ENCODE data around the gene MAMDC4.

Gene MAMDC4

DNA sequence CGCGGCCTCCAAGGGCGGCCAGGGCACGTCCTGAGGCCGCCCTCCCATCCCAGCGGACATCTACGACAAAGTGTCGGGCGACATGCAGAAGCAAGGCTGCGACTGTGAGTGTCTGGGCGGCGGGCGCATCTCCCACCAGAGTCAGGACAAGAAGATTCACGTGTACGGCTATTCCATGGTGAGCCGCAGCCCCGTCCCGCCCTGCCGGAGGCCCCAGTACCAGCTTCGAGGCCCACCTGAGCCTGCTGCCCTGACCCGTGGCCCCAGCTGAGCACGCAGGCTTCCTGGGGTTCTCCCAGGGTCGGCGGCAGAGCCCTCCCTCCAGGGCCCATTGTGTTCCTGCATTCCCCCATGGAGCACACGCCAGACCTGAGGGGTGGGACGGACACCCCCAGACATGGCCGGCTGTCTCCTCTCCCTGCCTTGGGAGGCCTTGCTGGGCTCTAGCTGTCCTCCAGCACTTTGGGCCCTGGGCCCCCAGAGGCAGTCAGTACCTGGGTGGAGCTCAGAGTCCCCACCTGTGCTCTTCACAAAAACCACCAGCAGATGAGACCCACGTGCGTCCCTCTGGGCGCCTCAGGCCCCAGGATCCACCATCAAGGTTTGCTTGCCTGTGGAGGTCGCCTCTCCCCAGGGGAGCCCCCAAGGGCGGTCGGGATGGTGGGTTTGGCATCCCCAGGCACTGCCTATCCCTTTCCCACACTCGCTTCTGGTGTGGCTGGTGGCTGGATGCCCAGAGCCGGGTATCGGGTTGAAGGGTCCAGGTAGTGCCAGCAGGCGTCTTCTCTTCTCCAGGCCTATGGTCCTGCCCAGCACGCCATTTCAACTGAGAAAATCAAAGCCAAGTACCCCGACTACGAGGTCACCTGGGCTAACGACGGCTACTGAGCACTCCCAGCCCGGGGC is 1.9 kb upstream of the MAMDC4 start:
- peak; percentile 45 for DNase-seq

DNA sequence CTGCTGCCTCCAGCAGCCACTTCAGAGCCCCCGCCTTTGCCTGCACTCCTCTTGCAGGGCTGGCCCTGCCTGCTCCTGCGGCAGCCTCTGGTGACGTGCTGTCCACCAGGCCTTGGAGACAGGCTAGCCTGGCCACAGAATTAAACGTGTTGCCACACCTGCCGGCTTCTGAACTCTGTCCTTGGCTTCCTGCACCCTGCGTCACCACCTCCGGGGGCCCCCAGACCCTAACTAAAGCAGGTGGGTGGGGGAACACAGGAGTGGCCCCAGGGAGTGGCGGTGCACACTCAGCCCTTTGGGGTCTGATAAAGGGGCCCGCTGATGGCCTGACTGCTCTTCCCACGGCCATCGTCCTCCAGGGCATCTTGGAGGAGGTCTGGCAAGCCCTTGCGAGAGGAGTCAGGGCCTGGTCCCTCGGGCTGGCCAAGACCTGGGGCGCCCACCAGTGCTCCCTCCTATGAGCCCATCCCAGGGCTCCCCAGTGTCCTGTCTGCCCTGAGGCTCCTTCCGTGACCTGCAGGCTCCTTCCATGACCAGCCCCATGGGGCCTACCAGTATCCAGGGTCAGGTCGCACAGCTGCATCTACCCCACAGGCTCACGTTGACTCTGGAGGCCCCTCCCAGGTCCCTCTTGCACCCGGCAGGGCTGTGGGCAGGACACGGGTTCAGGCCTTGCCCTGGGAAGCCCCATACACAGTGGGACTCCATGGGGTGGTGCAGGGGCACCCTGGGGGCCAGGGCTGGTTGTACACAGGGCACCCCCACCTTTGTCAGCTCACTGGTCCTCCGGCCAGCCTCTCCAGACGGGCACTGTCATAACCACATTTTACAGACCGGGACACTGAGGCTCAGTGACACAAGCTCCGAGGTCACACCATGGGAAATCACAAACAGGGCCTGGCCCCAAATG is 1.0 kb upstream of the MAMDC4 start:
- DNase-seq = peak; percentile 39

DNA sequence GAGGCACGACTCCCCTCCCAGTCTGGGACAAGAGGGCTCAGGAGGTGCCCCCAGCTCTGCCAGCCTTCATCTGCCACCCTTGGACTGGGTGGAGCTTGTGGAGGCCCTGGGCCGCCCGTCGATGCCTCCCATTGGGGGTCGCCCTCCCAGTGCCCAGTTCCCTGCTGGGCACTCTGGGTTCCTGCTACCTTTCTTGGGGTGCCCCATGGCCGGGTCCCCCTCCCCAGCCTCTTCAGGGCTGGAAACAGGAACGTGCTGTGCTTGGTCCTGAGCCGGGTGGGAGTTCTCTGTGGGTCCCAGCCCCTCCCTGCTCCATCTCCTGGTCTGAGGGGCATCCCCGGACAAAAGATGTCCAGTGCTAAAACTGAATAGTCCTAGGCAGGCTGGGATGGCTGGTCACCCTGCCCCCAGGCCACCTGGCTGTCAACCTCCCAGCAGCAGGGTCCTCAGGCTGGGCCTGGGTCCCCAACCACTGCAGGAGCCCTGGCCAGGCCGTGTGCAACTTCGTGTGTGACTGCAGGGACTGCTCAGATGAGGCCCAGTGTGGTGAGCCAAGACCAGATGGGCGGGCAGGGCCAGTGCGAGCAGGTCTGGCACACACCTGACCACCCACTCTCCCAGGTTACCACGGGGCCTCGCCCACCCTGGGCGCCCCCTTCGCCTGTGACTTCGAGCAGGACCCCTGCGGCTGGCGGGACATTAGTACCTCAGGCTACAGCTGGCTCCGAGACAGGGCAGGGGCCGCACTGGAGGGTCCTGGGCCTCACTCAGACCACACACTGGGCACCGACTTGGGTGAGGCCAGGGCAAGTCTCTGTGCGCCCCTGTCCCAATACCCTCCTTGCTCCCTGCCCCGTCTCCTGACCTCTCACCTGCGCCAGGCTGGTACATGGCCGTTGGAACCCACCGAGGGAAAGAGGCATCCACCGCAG is 784 bp downstream of the MAMDC4 start:
- peak; percentile 37 for DNase-seq

DNA sequence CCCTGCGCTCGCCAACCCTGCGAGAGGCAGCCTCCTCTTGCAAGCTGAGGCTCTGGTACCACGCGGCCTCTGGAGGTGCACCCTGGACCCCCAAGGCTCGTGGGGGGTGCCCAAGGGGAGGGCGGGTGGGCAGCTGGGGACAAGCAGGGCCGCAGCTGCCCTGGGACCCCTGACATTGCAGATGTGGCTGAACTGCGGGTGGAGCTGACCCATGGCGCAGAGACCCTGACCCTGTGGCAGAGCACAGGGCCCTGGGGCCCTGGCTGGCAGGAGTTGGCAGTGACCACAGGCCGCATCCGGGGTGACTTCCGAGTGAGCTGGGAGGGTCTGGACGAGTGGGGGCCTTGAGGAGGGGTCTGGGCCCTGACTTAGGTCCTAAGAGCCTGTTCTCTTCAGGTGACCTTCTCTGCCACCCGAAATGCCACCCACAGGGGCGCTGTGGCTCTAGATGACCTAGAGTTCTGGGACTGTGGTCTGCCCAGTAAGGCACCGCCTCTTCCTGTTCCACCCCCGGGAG is 1.5 kb downstream of the MAMDC4 start:
- no peak for DNase-seq

DNA sequence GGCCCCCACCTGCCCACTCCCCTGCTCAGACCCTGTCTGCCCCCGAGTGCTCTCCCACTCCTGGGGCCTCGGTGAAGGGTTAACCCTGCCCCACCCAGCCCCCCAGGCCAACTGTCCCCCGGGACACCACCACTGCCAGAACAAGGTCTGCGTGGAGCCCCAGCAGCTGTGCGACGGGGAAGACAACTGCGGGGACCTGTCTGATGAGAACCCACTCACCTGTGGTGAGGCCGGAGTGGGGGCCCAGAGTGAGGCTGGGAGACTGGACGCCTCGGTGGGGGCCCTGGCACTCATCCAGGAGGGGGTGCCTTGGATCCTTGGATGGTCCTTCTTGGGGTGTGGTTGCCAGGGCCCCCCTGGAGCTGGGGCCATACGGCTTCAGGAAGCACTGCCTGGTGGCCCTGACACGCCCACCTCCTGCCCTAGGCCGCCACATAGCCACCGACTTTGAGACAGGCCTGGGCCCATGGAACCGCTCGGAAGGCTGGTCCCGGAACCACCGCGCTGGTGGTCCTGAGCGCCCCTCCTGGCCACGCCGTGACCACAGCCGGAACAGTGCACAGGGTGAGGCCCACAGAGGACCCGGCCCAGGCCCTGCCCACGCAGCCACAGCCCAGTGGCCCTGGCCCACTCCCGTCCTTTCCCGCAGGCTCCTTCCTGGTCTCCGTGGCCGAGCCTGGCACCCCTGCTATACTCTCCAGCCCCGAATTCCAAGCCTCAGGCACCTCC is 2.1 kb downstream of the MAMDC4 start:
- peak; percentile 45 for DNase-seq

DNA sequence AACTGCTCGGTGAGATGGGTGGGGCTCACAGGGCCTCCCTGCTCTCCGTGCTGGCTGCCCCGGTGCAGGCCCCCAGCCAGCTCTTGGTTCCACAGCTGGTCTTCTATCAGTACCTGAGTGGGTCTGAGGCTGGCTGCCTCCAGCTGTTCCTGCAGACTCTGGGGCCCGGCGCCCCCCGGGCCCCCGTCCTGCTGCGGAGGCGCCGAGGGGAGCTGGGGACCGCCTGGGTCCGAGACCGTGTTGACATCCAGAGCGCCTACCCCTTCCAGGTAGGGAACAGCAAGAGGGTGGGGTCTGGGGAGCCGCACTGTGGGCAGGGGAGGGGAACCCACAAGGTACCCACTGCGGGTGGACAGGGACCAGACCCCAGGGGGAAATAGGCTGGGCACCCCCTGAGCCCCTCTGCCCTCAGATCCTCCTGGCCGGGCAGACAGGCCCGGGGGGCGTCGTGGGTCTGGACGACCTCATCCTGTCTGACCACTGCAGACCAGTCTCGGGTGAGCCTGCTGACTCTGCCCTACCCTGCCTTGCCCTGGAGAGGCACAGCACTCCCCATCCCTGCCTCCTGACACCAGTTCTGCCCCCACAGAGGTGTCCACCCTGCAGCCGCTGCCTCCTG is 2.8 kb downstream of the MAMDC4 start:
- no peak for DNase-seq

DNA sequence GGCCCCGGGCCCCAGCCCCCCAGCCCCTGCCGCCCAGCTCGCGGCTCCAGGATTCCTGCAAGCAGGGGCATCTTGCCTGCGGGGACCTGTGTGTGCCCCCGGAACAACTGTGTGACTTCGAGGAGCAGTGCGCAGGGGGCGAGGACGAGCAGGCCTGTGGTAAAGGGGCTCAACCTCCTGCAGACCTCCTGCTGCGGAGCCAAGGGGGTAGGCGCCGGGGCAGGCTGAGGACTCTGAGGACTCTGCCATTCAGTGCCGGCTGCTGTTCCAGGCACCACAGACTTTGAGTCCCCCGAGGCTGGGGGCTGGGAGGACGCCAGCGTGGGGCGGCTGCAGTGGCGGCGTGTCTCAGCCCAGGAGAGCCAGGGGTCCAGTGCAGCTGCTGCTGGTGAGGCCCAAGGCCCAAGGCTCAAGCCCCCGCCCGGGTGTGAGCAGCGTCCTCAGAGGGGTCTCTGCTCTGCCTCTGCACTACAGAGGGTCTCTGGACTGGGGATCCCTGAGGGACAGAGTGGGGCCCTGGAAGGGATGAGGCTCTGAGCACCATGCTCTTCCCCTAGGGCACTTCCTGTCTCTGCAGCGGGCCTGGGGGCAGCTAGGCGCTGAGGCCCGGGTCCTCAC is 3.4 kb downstream of the MAMDC4 start:
- DNase-seq = no peak

DNA sequence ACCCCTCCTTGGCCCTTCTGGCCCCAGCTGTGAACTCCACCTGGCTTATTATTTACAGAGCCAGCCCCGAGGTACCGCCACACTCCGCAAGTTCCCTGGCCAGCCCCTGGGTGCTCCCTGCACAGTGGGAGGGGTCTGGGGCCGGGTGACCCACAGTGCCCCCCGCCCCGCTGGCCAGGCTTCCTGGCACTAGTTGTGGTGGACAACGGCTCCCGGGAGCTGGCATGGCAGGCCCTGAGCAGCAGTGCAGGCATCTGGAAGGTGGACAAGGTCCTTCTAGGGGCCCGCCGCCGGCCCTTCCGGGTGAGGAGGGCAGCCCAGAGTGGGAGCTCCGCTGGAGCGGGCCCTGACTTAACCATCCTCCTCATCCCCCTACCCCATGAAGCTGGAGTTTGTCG is 3.9 kb downstream of the MAMDC4 start:
- DNase-seq = no peak

DNA sequence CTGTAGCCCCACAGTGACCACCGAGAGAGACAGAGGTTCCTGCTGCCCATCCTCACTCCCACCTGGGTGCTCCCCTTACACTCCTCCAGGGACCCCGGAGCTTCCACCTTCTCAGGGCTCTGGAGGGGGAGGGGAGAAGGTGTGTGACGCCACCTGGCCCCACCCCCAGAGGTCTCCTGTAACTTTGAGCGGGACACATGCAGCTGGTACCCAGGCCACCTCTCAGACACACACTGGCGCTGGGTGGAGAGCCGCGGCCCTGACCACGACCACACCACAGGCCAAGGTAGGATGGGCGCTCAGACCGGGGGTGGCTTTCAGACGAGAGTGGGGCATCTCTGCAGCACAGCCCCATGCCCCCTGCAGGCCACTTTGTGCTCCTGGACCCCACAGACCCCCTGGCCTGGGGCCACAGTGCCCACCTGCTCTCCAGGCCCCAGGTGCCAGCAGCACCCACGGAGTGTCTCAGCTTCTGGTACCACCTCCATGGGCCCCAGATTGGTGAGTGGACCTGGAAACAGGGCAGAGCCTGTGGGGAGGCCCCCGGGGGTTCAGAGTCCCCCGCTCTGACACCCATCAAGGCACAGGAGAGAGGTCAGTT is 4.5 kb downstream of the MAMDC4 start:
- peak; percentile 45 for DNase-seq

DNA sequence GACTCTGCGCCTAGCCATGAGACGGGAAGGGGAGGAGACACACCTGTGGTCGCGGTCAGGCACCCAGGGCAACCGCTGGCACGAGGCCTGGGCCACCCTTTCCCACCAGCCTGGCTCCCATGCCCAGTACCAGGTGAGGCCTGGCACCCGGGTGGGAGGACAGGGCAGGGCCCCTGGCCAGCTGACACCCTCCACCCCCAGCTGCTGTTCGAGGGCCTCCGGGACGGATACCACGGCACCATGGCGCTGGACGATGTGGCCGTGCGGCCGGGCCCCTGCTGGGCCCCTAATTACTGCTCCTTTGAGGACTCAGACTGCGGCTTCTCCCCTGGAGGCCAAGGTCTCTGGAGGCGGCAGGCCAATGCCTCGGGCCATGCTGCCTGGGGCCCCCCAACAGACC is 5.0 kb downstream of the MAMDC4 start:
- DNase-seq = peak; percentile 42

DNA sequence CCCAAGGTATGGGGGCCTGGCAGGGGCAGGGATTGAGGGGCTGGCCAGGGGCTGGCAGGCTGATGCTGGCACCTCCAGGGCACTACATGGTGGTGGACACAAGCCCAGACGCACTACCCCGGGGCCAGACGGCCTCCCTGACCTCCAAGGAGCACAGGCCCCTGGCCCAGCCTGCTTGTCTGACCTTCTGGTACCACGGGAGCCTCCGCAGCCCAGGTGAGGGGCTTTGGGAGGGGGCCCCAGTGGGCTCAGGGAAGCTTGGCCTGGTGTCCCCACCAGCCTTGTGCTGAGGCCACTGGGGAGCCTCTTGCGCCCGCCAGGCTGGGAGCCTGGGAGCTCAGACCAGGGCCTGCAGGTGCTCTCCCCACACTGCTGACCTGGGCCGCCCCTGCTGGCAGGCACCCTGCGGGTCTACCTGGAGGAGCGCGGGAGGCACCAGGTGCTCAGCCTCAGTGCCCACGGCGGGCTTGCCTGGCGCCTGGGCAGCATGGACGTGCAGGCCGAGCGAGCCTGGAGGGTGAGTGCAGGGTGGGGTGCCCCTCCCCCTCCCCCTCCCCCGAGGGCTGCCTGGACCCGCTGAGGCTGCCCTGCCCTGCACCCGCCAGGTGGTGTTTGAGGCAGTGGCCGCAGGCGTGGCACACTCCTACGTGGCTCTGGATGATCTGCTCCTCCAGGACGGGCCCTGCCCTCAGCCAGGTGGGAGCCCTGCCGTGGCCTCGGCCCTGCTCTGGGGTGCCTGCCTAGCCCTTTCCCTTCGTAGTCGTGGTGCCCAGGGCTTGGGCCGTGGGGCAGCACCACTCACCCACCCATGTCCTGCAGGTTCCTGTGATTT is 5.7 kb downstream of the MAMDC4 start:
- peak; percentile 38 for DNase-seq

DNA sequence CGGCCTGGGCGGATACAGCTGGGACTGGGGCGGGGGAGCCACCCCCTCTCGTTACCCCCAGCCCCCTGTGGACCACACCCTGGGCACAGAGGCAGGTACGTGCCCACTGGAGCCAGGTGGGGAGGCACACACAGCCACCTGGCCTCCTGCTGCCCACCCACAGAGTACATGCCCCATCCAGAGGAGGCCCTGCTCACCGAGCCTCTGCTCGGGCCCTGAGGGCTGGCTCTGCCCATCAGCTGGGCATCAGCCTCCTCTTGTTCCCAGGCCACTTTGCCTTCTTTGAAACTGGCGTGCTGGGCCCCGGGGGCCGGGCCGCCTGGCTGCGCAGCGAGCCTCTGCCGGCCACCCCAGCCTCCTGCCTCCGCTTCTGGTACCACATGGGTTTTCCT is 6.3 kb downstream of the MAMDC4 start:
- peak; percentile 44 for DNase-seq

DNA sequence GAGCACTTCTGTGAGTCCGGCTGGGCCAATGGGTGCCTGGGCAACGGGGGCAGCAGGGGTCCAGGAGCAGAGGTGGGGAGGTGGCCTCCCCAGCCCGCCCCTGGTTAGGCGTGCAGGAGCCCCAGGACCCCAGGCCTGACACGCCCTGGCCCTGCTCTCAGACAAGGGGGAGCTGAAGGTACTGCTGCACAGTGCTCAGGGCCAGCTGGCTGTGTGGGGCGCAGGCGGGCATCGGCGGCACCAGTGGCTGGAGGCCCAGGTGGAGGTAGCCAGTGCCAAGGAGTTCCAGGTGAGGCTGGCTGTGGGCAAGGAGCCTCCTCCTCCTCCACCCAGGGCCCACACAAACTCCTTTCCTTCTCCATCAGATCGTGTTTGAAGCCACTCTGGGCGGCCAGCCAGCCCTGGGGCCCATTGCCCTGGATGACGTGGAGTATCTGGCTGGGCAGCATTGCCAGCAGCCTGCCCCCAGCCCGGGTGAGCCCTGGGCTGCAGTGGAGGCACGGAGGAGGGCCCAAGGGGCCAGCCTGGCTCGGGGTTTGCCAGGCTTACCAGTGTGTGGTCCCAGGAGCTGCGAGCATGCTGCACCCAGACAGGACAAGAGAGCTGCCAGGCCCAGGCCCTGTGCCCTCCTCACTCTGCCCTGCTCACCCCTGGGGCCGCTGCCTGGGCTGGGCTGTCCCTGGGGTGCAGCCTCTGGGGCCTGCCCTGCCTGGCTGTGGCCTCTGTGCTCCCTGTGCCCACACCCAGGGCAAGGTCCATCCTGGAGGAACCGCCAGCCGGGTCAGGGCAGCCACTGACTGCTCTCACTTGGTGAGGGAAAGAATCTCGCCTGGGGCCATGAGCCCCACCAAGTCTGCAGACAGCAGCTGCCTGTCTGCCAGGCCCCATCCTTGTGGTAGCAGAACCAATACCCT is 7.0 kb downstream of the MAMDC4 start:
- DNase-seq = peak; percentile 74

DNA sequence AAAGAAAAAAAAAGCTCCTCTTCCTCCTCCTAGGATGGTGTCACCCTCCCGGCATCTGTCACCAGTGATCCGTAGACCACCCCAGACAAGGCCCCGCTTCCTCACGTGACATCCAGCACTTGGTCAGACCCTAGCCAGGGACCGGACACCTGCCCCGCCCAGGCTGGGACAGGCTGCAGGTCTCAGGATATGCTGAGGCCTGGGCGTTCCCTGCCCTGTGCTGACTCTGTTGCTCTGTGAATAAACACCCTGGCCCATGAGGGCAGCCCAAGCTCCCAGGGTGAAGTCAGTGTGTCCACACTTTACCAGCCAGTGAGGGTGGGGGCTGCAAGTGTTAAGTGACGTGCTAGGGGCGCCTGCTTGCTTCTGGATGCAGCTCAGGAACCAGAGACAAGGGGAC is 8.4 kb downstream of the MAMDC4 start:
- peak; percentile 33 for DNase-seq

DNA sequence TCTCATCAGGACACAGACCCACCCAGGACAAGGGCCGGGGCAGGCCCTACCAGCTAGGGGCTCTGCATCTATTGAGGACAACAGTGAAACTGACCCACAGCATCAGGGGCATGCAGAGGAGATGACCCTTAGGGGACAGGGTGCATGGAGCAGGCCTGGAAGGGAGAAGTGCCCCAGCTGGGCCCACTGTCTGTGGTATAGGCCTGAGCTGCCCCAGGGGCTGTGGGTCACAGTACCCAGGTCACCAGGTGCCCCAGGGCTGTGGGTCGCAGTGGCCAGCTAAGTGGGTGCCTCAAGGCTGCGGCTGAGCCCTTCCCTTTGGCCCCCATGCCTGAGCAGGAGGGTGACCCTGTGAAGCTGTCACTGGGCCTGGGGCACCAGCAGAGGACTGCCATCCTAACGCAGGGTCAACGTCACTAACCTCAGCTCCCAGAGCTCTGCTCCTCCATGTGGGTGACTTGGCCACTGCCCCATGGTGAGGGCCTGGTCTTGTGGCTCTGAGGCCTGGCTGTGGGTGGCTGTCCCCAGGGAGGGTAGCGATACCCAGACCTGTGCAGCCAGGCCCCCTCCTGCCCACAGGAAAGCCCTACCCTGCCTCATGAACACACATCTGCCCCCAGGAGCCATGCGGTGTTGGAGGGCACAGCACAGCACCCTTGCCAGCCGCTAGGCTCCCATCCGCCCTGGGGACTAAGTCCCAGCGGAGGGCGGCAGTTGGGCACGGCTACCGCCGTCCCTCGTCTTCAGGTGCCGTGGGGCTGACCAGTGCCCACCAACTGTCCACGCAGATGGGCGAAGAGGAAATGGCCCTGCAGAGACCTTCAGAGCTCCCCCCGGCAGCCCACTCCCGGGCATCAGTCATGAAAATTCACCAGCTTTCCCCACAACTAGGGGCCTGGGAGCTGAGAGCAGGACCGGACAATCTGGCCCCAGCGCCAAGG is 9.1 kb downstream of the MAMDC4 start:
- DNase-seq = peak; percentile 39

DNA sequence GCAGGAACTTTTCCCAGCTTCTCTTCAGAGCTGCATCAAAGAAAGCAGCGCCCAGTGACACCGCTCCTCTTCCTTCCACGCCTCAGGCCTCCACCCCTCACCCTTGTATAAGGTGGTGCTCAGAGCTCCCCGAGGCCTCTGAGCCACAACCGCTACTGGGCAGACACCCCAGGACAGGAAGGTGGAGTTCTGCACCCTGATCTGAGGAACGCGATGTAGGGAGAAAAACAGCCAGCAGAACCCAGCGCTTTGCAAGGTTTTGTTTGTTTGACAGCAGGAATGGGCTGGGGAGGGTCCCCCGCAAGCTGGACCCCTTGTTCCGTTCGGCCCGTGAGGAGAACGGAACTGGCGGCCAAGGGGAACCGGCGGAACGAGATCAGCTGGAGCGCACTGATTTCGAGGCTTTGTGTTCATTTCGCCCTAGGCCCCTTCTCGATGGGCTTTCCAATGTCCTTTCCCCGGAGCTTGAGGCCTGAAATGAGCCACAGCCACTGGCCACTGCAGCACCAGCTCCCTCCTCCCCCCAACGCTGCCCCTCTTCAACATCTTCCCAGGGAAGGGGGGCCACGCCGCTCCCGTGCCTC is 9.8 kb downstream of the MAMDC4 start:
- DNase-seq = no peak
